8988T (cell line): ENCODE results near the gene SNX24.

ENCODE experiments used
- DNase-seq: peaks from one replicate; pipeline ENCODE4 v3.0.0; 2011

SNX24 gene

DNA sequence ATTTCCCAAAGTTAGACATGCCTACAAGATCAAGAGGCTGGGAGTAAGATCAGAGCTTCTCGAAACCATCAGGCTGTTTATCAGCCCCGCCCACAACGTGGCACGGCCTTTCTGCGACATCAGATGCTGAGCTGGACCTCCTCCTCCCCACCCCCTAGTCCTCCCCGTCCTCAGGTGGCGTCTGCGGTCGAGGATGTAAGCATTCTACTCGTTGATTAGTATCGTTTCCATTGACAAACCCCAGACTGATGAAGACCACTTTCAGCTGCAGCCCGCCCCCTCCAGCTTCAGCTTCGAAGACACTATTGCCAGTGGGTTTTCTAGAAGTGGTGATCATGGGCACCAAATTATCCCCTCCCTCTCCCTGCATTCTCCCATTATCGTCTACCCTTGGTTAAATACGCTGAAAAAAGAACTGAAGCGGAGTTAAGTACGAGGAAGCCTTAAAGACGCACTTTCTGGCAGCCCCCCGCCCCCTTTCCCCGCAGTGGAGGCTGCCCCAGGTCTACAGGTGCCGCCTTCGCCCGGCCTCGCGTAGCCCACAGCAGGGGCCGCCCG is 190.0 kb downstream of the SNX24 start:
- peak; percentile 53 for DNase-seq

DNA sequence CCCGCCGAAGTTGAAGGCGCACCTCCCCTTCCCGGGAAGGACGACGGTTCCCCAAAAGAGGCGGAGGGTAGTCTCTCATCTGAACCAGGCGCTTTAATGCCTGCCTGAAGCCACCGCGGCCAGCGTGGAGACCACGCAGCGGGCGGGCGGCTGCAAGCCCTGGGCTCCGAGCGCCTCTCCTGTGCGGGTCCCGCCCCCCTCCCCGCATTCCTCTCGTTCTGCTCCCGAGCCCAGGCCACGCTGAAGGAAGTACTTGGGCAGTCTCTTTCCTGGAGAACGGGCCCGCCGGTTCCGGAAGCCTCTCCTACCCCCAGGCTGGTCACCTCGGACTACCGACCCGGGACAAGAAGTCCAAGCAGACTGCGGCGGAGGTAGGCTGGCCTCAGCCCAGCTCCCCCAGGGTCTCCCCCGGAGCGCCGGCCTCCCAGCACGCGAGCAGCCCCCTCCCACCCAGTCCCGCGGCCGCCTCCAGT is 190.5 kb downstream of the SNX24 start:
- DNase-seq, result peak; percentile 33

DNA sequence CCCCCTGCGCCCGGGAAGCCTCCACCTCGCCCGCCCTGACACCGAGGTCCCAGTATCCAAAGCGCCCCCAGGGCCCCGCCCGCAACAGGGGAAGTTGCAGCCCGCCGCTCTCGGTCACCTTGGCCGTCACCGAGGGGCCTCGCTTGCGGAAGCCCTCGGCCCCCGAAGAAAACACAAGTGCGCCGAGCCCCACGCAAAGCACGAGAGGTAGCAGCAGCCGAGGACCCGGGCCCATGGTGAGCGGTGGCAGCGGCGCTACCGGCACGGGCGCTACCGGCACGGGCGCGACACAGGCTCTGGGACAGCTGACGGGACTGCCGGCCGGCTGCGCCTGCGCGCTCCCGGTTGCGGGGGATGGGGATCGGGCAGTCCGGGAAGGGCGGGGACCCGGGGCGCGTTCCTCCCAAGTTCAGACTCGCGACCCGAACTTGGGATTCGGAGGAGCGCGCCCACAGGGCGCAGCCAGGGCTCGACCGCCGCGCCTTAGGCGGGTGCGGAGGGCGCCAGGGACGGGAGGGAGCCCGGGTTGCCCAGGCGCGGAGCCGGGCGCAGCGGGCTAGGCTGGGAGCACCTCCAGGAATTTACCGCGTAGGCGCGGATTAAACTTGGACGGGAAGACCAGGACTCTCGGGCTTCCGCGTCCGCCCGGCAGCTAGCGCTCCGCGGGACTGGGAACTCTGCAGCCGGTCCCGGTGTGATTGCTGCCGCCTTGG is 191.1 kb downstream of the SNX24 start, which contains the start of gene PPIC:
Gene PPIC (minus strand): TSS at position 335 of the 713 bp plus-strand sequence. CDS start 100 bp downstream, at position 235.
- peak; percentile 76 for DNase-seq

- DNase-seq, result no peak
Observed at GRCh38 chr5:123037104-123037418, 191.6 kb downstream of the SNX24 start.

DNA sequence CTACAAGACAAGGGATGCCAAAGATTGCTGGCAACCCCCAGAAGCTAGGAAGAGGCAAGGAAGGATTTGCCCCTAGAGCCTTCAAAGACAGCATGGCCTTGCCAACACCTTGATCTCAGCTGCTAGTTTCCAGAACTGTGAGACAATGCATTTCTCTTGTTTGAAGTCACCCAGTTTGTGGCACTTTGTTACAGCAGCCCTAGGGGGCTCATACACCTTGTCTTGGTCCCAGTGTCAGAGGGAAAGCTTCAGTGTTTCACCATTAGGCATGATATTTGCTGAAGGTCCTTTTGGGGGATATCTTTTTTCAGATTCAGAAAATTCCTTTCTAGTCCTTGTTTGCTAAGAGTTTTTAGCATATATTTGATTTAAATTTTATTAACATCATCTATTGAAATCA is 194.3 kb downstream of the SNX24 start:
- DNase-seq, result no peak

- no peak for DNase-seq
Observed at GRCh38 chr5:123044926-123045617, 199.7 kb downstream of the SNX24 start.

DNA sequence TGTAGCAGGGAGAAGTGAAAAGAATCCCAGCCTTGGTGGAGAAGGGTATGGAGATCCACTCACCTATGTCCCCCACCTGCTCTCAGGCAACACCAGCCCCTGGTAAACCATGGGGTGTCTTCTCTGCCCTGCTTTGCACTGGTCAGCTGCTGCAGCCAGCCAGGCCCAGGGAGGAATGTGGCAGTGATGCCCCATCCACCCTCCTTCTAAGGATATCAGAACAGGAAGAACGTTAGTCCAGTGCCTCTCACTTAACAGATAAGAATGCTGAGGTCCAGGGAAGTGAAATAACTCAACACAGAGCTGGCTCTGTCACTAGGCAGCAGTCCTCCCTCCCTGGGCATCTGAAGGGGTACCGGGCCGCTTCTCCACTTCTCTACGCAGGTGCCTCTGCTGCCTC is 200.8 kb downstream of the SNX24 start:
- DNase-seq, result no peak

- DNase-seq, result no peak
Observed at GRCh38 chr5:123047706-123048105, 202.3 kb downstream of the SNX24 start.

DNA sequence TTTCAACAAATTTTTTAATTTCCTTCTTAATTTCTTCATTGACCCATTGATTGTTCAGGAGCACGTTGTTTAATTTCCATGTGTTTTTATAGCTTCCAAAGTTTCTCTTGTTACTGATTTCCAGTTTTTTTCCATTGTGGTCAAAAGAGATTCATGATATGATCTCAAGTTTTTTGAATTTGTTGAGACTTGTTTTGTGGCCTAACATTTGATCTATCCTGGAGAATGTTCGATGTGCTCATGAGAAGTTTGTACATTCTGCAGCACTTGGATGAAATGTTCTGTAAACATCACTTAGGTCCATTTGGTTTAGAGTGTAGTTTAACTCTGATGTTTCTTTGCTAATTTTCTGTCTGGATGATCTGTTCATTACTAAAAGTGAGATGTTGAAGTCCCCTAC is 205.8 kb downstream of the SNX24 start:
- no peak for DNase-seq
